ENCODE measurements around the gene FADS2.

FADS2 gene

GRCh38 chr11:61910187-61911127 is 82.4 kb downstream of the FADS2 start:
- no peak overlapping the region for H3K27ac ChIP-seq (ENCODE audit: low read depth, low read length, severe bottlenecking)
- H3K4me1 ChIP-seq (ENCODE audit: control insufficient read depth, insufficient read depth, low read length, poor library complexity, severe bottlenecking), result peaks cover 8% of the 10 kb centered on the region
- no peaks in the 10 kb centered on the region for H3K9me3 ChIP-seq (ENCODE audit: control insufficient read depth, low read length)
- whole genome bisulfite sequencing, 2 experiments (ENCODE audit: insufficient coverage in 2 of 2), result 94 to 98% methylated on average over 10 to 12 of the region's 13 CpGs
- no peak overlapping the region for H3K4me3 ChIP-seq (ENCODE audit: extremely low read depth, insufficient read depth, low read length, poor library complexity, severe bottlenecking)
- no peaks in the 10 kb centered on the region for H3K36me3 ChIP-seq (ENCODE audit: control insufficient read depth, insufficient read depth, low read length)

- 71 to 93% methylated on average over 2 to 7 of the region's 7 CpGs for WGBS, 2 experiments (ENCODE audit: insufficient coverage in 2 of 2)
- Histone ChIP-seq H3K4me3 (ENCODE audit: extremely low read depth, insufficient read depth, low read length, poor library complexity, severe bottlenecking) (no peak overlapping the region), H3K27ac (ENCODE audit: low read depth, low read length, severe bottlenecking) (no peak overlapping the region), H3K36me3 (ENCODE audit: control insufficient read depth, insufficient read depth, low read length) (no peaks in the 10 kb centered on the region), H3K9me3 (ENCODE audit: control insufficient read depth, low read length) (no peaks in the 10 kb centered on the region), H3K4me1 (ENCODE audit: control insufficient read depth, insufficient read depth, low read length, poor library complexity, severe bottlenecking) (peaks cover 8% of the 10 kb centered on the region)
These were observed 83.1 kb downstream of the FADS2 start for GRCh38 chr11:61911128-61911700.

GRCh38 chr11:61911701-61912529 is 83.8 kb downstream of the FADS2 start:
- Histone ChIP-seq H3K27ac (ENCODE audit: low read depth, low read length, severe bottlenecking) (no peak overlapping the region), H3K4me3 (ENCODE audit: extremely low read depth, insufficient read depth, low read length, poor library complexity, severe bottlenecking) (no peak overlapping the region), H3K9me3 (ENCODE audit: control insufficient read depth, low read length) (no peaks in the 10 kb centered on the region), H3K36me3 (ENCODE audit: control insufficient read depth, insufficient read depth, low read length) (no peaks in the 10 kb centered on the region), H3K4me1 (ENCODE audit: control insufficient read depth, insufficient read depth, low read length, poor library complexity, severe bottlenecking) (peaks cover 8% of the 10 kb centered on the region)
- WGBS, 2 experiments (ENCODE audit: insufficient coverage in 2 of 2), result 91 to 96% methylated on average over 13 to 16 of the region's 17 CpGs

- Histone ChIP-seq H3K9me3 (ENCODE audit: control insufficient read depth, low read length) (no peaks in the 10 kb centered on the region), H3K4me3 (ENCODE audit: extremely low read depth, insufficient read depth, low read length, poor library complexity, severe bottlenecking) (no peak overlapping the region), H3K4me1 (ENCODE audit: control insufficient read depth, insufficient read depth, low read length, poor library complexity, severe bottlenecking) (peaks cover 8% of the 10 kb centered on the region), H3K27ac (ENCODE audit: low read depth, low read length, severe bottlenecking) (no peak overlapping the region), H3K36me3 (ENCODE audit: control insufficient read depth, insufficient read depth, low read length) (no peaks in the 10 kb centered on the region)
- WGBS, 2 experiments (ENCODE audit: insufficient coverage in 2 of 2), result 94% methylated on average over 6 of the region's 6 CpGs
These were observed 84.4 kb downstream of the FADS2 start for GRCh38 chr11:61912530-61912898.

GRCh38 chr11:61912991-61913698 is 85.0 kb downstream of the FADS2 start:
- Histone ChIP-seq H3K4me1 (ENCODE audit: control insufficient read depth, insufficient read depth, low read length, poor library complexity, severe bottlenecking) (peaks cover 8% of the 10 kb centered on the region), H3K27ac (ENCODE audit: low read depth, low read length, severe bottlenecking) (no peak overlapping the region), H3K4me3 (ENCODE audit: extremely low read depth, insufficient read depth, low read length, poor library complexity, severe bottlenecking) (no peak overlapping the region), H3K36me3 (ENCODE audit: control insufficient read depth, insufficient read depth, low read length) (no peaks in the 10 kb centered on the region), H3K9me3 (ENCODE audit: control insufficient read depth, low read length) (no peaks in the 10 kb centered on the region)
- WGBS, 2 experiments (ENCODE audit: insufficient coverage in 2 of 2), result 92 to 93% methylated on average over 18 of the region's 18 CpGs

DNA sequence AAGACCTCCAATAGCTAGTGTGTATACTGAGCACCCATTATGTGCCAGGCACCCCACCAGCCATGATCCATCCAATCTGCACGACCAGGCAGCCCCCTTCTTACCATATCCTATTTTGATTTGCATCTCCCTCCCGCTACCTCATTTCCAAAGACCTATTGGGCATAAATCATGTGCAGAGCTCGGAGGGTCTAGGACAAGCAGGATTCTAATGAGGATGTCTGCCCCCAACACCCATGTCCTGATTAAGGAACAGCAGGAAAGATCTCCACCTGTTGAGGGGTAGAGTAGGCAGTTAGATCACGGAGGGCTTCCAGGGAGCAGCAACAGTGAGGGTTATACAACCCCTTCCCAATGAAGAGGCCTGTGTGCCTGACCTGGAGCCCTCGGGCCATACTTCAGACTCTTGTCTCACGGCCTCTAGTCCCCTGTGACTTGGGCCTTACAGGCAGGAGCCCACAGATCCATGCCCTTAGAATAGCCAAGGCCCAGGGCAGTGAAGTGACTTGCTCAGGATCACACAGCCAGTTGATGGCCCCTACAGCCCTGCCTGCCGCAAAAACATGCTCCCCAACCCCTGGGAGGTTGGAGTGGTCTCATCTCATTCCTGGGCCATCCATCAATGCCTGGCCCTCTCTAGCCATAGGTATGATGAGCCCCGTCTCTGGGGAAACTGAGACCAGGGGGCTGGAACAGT is 85.7 kb downstream of the FADS2 start:
- H3K27ac ChIP-seq (ENCODE audit: low read depth, low read length, severe bottlenecking), result no peak overlapping the region
- H3K4me3 ChIP-seq (ENCODE audit: extremely low read depth, insufficient read depth, low read length, poor library complexity, severe bottlenecking), result no peak overlapping the region
- H3K36me3 ChIP-seq (ENCODE audit: control insufficient read depth, insufficient read depth, low read length), result no peaks in the 10 kb centered on the region
- 84 to 87% methylated on average over 5 to 6 of the region's 8 CpGs for WGBS, 2 experiments (ENCODE audit: insufficient coverage in 2 of 2)
- no peaks in the 10 kb centered on the region for H3K9me3 ChIP-seq (ENCODE audit: control insufficient read depth, low read length)
- H3K4me1 ChIP-seq (ENCODE audit: control insufficient read depth, insufficient read depth, low read length, poor library complexity, severe bottlenecking), result peaks cover 2% of the 10 kb centered on the region

- no peak overlapping the region for H3K4me3 ChIP-seq (ENCODE audit: extremely low read depth, insufficient read depth, low read length, poor library complexity, severe bottlenecking)
- no peak overlapping the region for H3K27ac ChIP-seq (ENCODE audit: low read depth, low read length, severe bottlenecking)
- H3K9me3 ChIP-seq (ENCODE audit: control insufficient read depth, low read length), result no peaks in the 10 kb centered on the region
- no peaks in the 10 kb centered on the region for H3K4me1 ChIP-seq (ENCODE audit: control insufficient read depth, insufficient read depth, low read length, poor library complexity, severe bottlenecking)
- WGBS, 2 experiments (ENCODE audit: insufficient coverage in 2 of 2), result 95 to 97% methylated on average over 4 to 5 of the region's 7 CpGs
- H3K36me3 ChIP-seq (ENCODE audit: control insufficient read depth, insufficient read depth, low read length), result no peaks in the 10 kb centered on the region
These were observed 86.5 kb downstream of the FADS2 start for GRCh38 chr11:61914471-61915171.

DNA sequence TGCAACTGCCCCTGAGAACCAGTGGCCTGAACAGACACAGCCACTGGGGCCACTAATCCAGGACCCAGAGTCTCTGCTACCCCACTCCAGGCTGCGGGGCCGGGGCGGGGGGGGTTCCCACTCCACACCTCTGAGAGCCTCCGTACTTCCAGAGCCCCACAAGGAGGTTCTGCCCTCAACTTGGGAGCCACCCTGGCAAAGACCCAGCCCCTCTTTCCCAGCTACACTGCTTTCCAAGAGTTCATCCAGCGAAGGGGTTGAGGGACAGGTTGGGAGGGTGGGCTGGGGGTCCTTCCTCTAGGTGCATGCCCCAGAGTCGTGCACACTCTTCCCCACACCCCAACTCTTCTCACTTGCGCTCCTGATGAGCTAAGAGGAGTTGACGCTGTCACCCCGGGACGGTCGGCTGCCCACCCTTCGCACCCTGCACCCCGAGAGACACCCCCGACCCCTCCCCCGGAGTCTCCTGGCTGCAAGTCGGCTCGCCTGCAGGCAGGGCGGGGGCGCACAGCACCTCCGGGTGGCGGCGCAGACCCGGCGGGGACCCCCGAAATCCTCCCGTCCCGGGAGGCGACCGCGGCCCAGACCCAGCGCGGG is 88.7 kb downstream of the FADS2 start:
- Histone ChIP-seq H3K4me3 (ENCODE audit: extremely low read depth, insufficient read depth, low read length, poor library complexity, severe bottlenecking) (peak overlapping the region; percentile 40), H3K9me3 (ENCODE audit: control insufficient read depth, low read length) (no peaks in the 10 kb centered on the region), H3K4me1 (ENCODE audit: control insufficient read depth, insufficient read depth, low read length, poor library complexity, severe bottlenecking) (no peaks in the 10 kb centered on the region), H3K27ac (ENCODE audit: low read depth, low read length, severe bottlenecking) (no peak overlapping the region), H3K36me3 (ENCODE audit: control insufficient read depth, insufficient read depth, low read length) (no peaks in the 10 kb centered on the region)
- 3 to 6% methylated on average over 19 to 25 of the region's 32 CpGs for WGBS, 2 experiments (ENCODE audit: insufficient coverage in 2 of 2)
